Effector CD4-positive, alpha-beta T cell (primary cell): ENCODE measurements around the gene BCL2L1.
A peak's percentile ranks its signal among the peaks of the same experiment; 100 is the strongest.

Experiments
- DNase-seq: peaks from one replicate; pipeline ENCODE4 v3.0.0-alpha.2; 2020

BCL2L1 gene

DNA sequence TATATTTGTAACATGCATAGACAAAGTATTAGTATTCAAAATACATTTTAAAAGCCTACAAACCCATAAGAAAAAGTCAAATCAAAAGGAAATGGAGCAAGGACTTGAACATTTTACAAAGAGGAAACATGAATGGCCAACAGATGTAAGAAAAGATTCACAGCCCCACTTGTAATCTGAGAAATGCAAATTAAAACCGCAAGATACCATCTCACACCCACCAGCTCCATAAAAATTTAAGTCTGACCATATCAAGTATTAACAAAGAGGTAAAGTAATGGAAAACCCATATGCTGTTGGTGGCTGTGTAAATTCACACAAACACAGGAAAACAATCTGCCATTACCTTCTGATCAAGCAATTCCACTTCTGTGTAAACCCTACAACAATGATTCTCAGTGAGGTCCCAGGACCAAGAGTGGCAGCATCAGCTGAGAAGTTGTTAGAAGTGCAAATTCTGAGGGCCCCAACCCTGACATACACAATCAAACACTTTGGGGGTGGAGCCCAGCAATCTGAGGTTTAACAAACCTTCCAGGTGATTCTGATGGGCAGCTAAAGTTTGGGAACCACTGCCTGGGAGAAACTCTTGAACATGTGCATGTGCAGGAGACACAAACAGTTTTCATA, 30.9 kb downstream of the BCL2L1 start:
- no peak for DNase-seq

DNA sequence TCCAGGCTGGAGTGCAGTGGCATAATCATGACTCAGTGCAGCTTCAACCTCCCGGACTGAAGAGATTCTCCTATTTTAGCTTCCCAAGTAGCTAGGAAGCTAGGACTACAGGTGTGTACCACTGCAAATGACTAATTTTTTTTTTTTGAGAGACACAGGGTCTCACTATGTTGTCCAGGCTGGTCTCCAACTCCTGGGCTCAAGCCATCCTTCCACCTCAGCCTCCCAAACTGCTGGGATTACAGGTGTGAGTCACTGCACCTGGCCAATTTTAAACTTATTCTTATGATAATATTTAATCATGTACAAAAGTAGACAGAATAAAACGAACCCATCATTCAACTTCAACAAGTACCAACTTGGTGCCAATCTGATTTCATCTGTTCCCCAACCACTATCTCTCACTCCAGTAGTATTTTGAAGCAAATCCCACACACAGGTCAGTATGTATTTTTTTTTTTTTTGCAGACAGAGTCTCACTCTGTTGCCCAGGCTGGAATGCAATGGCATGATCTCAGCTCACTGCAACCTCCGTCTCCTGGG, 32.5 kb downstream of the BCL2L1 start:
- DNase-seq, result no peak

DNA sequence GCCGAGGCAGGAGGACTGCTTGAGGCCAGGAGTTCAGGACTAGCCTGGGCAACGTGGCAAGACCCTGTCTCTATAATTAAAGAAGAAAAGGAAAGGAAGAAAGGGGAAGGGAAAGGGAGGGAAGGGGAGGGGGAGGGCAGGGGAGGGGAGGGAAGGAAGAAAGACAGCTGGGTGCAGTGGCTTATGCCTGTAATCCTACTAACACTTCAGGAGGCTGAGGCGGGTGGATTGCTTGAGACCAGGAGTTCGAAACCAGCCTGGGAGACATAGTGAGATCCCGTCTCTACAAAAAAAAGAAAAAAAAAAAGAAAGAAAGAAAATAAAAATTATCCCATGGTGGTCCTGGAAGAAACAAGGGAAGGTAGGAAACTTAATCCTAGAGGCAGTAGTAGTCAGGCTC, 33.5 kb downstream of the BCL2L1 start:
- no peak for DNase-seq

DNA sequence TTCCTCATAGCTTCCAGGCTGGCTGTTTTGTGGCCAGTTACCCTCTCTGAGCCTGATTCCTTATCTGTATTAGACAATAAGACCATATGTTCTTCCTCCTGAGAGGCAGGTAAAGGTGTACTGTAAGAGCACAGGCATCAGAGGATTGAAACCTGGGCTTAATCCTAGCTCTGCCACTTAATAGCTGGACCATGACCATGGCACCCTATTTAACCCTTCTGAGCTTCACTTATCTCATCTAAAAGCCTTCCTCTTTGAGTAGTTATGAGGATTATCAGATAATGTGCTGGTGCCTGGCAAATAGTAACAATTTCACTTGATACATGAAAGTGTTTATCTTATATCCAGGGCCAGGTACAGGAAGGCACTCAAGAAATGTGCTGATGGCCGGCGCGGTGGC, 34.9 kb downstream of the BCL2L1 start:
- DNase-seq, result no peak

DNA sequence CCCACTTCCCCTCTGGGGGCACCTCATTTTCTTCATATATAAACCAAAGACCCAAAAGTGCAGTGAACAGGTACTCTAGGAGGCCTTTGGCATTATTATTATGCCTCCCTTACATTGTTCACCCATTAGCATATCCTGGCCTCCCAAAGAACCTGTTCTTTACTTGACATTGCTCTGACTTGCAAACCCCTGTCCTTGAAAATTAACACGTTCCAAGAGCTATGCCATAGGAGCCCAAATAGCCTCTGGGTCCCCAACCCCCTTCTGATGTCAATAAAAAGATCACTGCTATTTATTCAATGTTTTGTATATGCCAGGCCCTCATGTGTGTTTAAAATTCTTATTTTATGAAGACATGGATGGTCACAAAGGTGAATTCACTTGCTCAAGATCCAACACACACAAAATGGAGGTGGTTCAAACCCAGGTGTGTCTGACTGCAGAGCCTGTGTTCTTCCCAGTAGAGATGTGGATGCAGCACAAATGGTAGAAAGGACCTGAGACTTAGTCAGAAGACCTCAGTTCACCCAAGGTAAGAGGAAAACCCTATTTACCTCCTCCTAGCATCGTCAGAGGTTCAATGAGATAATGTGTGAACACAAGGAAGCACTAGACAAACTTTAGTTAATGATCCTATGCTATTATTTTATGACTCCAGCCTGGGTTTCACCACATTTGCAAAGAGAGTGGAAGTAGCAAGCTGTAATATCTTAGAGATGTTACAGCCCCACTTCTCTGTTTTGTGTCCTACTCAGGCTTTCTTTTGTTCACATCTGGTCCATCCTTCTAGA, 36.6 kb downstream of the BCL2L1 start:
- DNase-seq, result no peak

DNA sequence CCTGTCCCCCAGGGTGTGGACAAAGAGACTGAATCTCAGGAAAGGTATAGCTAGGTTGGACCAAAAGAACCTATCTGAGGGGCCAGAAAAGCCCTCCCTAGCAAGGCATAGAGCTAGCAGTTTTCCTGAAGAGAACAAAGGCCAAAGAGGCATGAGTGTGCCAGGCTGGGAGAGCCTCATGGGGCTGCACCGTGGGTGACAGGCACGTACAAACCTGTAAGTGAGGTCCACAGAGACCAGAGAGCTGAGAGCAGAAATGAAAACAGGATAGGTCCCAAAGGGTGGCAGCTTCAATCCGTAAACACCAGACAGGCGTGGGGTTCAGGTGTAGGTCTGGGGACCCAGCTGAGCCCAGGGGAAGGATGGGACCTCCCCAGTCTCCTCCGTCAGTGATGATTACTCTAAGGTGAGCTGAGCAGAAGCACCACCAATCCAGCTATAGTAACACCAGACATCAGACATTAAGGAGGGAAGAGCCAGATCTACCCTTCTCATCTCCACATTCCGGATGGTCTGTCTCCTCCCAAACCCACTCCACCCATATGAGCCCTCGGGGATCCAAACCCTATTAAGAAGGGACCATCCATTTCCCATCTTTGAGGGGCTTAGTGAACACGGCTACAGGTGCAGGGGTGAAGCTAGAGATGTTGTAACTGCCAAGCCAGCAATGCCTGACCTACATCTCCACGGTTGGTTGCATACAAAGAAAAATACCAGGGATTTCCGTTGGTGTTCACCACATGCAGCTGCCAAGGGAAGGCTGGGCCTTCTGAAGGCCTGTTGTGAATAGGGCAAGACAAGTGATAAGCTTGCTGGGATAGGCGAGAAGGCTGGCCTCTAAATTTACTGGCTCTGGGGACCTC, 38.3 kb downstream of the BCL2L1 start:
- DNase-seq, result no peak

DNA sequence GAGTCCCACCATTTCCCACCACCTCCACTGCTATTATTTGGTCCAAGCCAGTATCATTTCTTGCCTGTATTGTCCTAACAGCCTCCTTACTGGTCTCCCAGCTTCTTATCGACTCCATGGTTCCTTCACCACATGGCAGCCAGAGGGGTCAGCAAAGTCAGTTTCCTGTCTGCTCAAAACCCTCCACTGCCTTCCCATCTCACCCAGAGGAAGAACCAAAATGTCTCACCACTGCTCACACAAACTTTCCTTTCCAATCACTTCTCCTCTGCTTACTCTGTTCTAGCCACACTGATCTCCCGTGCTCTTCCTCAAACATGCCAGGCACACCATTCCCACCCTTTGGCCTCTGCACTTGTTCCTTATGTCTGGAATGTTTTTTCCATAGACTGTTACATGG, 39.7 kb downstream of the BCL2L1 start:
- no peak for DNase-seq

DNA sequence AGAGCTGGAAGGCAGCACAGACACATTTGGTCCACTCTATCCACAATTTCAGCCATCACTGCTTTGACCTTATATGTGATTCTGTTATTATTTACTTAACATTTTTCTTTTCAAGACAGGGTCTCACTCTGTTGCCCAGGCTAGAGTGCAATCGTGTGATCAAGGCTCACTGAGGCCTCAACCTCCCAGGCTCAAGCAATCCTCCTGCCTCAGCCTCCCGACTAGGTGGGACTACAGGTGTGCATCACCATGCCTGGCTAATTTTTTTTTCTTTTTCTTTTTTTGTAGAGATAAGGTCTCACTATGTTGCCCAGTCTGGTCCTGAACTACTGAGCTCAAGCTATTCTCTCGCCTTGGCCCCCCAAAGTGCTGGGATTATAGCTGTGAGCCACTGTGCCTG, 40.3 kb downstream of the BCL2L1 start:
- DNase-seq, result no peak

DNA sequence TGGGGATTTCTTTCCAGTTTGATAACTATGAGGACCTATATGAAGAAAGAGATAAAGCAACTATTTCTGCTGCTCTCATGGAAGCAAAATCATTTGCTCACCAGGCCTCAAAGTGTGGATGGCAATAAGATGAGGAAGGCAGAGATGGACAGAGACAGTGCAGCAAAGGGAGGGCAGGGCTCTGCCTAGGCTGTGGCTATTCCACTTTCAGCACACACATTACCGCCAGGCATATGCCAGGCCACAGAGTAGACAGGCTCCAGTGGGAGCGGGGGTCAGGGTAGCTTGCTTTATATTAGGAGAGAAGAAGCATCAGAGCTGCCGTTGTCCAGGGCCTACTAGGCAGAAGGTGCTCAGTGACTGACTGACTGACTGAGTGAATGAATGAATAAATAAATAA, 40.9 kb downstream of the BCL2L1 start:
- DNase-seq, result no peak

DNA sequence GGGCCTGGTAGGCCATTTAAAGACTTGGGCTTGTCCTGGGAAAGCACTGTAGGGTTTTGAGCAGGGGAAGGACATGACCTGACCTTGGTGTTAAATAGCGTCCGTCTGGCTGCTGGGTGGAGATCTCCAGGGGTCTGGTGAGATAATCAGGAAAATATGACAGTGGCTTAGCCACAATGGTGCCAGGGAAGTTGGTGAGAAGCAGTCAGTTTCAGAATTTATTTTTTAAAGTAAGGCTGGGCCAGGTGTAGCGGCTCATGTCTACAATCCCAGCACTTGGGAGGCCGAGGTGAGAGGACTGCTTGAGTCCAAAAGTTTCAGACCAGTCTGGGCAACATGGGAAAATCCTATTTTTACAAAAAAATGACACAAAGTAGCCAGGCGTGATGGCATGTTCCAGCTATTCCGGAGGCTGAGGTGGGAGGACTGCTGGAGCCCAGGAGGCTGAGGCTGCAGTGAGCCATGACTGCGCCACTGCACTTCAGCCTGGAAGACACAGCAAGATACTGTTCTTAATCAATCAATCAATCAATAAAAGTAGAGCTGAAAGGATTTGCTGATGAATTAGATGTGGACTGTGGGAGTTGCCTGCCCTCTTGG, 41.4 kb downstream of the BCL2L1 start:
- DNase-seq, result no peak

DNA sequence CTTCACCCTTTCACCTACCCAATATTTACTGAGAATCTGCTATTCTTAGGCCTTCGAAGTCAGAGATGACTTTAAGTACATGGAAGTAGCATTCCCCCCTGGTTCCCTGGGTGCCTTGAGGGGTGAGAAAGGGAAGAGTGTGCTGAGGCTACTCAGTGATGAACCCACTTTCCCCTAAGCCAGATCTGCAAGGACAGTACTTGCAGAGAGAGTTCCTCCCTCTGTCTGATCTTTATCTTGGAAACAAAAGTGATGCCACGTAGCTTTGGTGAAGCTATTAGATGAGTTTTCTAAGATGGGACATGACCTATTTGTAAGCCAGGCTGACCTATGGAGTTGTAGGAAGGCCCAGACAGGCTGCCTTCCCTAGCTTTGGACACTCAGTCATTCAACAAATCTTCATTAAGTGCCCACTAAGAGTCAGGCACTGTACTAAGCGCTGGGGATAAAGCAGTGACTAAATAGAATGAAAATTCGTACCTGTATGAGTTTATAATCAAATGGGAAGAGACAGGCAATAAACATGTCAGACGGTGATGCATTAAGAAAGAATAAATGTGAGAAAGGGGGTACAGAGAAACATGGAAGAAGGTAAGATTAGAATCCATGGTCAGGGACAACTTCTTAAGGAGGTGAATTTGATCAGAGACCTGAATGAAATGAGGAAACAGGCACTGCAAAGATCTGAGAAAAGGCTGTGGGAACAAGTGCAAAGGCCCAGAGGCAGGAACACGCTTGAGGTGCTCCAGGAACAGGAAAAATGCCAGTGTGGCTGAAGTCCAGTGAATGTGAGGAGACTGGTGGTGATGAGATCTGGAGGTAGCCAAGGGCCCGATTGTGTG, 42.2 kb downstream of the BCL2L1 start:
- DNase-seq, result no peak

DNA sequence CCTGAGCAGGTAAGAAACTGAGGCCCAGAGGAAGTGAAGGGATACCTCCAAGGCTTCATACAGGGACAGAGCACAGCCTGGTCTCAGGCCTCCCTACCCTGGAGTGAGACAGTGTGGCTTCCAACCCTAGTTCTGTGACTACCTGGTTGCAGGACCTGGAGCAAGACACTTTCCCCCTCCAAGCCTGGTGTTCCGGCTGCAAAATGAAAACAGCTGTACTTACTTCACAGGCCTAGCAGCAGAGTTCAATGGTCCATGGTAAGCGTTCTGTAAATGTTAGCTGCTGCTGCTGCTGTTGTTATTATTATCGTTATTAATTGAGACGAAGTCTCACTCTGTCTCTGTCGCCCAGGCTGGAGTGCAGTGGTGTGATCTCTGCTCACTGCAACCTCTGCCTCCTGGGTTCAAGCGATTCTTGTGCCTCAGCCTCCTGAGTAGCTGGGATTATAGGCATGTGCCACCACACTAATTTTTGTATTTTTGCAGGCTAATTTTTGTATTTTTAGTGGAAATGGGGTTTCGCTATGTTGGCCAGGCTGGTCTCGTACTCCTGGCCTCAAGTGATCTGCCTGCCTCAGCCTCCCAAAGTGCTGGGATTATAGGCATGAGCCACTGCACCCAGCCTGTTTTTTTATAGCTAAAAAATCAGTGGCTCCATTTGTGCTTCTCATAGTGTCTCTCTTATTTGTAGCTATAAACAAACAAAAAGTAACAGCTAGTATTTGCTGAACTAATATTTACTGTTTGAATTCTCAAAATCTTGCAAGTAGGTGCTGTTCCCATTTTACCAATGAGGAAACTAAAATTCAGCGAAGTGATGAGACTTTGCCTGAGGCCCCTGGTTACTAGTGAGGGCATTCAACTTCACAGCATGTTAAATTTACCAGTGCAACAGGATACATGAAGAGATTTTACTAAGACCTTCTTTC, 43.0 kb downstream of the BCL2L1 start:
- no peak for DNase-seq

DNA sequence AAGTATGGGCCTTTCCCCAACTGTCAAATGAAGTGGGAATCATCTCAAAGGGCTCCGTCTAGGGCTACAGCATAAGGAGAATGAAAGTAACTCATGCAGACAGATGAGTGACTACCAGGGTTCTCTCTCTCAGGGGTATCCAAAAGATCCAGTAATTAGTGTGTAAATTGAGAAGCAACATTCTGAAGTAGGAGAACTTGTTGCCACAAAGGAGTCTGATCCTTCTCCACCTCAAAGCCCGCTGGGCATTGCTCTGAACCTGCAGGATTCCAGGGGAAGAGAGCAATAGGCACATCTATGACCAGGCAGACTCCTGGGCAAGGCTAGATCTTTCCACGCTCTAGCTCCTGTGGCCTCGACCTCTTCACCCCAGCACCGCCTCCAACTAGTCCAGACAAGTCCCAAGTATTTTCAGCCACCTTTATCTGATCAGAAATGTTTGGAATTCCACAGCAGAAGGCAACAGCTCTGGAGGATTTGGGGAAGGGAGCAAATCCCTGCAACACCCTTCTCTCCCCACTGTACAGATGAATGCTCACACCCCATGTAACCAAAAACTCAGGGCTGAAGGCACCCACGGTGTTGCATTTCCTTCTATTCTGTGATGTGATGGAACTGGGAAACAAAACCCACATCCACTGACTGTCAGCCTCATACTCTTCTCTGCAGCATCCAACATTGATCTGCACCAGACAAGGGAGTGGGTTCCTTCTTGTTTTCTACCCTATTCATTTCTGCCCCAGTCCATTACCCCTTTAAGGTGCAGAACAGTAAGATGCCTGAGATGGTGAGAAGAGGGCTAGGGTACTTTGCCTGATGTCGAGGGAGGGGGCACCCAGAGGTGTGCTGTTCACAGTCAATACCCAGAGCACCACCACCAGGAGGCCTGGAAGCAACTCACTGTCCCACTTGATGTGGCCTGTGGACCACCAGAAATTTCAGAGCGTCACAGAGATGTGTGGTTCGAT, 44.0 kb downstream of the BCL2L1 start:
- no peak for DNase-seq

DNA sequence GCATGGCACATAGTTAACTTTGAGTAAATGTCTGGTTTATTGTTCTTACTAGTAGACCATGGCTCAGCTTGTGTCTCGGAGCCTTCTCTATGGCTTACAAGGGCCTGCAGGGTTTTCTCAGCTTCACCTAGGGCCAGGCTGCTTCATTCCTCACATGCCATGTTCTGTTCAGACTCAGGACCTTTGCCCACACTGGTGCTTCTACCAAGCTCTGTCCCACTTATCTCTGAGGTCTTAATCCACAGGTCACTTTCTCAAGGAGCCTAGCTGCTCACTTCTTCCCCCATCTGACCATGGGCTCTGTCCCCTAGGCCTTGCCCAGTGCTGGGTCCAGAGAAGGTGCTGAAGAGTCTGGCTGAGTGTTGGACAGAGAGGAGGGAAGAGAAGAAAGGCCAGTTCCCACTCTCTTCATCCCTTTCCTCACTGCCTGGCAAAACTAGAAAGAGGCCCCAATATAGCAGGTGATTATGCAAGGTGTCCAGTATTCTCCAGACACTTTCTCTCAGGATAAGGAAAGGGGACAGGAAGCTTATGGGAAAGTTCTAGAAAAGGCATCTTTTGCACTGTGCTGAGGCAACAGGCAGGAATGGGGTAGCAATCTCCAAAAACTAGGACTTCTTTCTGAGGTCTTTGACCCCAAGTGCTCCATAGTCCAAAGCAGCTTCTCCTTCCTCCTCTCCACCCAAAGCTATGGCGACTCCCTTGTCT, 45.0 kb downstream of the BCL2L1 start:
- DNase-seq, result no peak

DNA sequence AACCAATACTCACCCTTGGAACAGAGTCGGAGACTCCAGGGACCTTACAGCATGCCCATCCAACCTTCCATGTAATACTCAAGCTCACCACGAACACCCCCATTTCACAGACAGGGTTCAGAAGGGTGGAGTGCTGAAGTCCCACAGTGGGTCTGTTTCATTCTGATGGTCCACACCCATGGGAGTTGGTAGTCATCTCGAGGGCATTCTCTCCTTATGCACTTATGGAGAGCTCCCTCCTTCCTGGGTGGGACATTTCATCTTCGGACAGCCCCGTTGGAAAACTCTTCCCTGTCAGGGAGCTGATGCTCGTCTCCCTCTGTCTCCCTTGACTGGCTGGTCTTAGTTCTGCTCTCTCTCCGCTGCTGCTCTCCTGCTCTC, 46.1 kb downstream of the BCL2L1 start:
- no peak for DNase-seq

DNA sequence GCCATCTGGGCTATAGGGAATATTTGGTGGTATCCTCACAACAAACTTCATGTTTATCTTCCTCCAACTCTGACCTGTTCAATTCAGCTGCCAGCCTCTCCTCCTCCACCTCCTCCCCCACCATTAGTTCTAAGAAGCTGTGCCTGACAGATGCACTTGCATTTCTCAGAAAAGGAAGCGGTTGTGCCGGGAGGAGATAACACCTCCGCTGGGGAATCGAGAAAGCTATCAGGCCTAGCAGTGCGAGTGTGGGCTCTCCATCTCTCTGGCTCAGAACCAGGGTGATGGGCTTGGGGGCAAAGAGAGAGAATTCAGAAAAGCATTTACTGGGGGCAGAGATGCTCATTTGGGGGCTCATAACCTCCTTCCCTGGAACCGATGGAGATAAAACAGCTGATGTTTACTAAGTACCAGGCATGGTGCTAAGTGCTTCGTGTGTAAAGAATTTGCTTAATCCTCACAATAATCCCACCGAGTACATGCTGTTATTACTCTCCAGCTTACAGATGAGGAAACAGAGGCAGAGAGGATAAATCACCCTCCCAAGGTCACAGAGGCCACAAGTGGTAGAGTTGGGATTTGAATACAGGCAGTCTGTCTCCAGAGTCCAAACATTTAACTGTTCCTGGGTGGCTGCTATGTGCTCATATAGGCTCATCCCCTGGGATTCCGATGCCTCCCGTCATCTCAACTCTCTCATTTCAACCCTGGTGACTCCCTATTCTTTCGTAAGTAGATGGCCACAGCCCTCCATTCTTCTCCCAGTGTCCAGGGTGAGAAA, 46.6 kb downstream of the BCL2L1 start:
- peak; percentile 15 for DNase-seq

DNA sequence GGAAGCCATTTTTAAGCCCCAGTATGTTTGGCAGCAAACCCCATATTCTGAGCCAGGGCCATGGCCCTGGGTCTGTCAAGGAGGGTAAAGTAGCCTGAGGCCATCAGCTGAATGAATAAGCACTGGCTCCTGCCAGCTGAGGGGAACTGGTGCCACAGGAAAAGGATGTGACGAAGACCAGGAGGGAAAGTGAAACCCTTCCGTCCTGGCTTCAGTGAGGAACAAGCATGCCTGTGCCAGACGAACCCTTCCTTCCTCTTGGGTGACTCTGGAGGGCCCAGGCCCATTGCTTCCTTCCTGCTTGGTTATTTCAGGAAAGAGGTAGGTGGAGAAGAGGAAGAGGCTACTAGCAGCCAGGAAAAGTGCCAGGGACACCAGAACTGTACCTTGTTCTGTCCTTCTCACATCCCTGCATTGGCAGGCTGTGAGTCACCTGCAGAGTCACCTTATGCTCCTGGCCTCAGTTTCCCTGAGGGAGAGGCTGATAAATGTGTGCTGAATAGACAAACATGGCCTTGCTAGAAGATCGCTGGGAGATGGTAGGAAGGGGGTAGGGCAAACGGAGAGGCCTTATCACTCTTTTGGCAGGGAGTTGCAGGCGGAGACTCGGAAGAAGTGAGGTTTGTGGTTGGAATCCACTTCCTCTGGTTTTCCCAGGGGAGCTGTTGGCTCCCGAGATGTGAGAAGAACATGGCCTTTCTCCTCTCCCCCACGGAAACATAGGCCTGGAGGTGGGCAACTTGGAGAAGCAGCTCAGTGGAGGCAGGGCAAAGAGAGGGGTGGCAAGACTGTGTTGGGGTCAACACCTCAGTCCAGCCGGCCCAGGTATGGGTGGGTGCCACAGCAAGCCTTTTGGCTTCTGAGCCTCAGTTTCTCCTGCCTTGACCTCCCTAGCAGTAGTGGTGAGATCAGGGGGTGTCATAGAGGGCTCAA, 47.5 kb downstream of the BCL2L1 start:
- DNase-seq, result peak; percentile 48
